ENCODE data around the gene MEGF9. TPM values are rescaled to one million over a fixed set of nuclear protein-coding genes. Genes with fewer than 3 reads are reported as not detected.
"Not testable (repeated sequence)": the region's sequence is repeated elsewhere in the genome, so short reads cannot be mapped to it uniquely, and the experiment has no call there.

Gene MEGF9
- total RNA-seq, 1 experiment from 2014 or later, result 4.6 TPM

DNA sequence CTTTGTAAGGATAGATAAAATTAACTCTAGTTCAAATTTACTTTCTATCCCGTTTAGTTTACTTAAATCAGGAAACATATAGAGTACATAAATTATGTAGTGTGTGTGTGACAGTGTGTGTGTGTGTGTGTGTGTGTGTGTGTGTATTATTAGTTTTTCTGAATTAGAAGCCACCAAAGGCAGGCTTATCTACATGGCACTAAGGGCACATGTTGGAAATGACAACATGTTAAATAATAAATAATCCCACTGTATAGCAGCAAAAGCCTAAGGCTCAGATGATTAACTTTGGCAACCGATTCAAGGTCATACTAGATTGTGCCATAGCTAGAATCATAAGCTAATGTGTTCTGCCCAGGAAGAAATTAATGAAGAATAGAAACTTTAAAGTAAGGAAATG lies 54.6 kb downstream of the MEGF9 start:
- no peak for DNase-seq (ENCODE audit: low read depth)

DNA sequence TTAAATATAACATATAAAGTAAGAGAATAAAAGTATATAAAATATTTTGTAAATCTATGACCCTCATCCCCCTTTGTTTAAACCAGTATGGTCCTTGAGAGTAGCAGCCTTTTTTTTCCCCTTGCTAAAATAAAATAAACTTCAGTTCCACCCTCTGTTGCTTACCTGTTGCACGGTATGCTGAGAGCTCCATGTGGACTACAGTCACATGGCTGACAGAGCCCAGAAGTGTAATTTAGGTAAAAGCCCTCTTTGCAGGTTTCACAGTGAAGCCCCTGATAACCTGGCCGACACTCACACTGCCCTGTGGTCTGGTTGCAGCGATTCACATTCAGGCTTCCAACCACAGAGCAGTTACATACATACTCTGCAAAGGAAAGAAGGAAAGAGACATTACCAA lies 55.1 kb downstream of the MEGF9 start:
- no peak for DNase-seq (ENCODE audit: low read depth)

DNA sequence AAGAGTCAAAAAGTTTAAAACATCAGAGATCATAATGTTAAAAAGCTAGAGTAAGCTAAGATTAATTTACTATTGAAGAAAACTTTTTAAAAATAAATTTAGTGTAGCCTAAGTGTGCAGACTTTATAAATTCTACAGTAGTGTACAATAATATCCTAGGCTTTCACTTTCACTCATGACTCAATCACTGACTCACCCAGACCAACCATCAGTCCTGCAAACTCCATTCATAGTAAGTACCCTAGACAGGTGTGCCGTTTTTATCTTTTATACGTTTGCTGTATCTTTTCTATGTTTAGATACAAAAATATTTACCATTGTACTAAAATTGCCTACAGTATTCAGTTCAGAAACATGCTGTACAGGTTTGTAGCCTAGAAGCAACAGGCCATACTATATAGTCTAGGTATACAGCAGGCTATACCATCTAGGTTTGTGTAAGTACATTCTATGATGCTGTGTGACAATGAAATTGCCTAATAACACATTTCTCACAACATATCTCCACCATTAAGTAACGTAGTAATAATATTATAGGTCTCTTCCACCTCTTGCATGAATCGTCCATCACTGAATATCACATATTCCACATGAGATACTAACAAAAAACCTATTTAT lies 59.2 kb downstream of the MEGF9 start:
- peak; percentile 74 for DNase-seq (ENCODE audit: low read depth)

DNA sequence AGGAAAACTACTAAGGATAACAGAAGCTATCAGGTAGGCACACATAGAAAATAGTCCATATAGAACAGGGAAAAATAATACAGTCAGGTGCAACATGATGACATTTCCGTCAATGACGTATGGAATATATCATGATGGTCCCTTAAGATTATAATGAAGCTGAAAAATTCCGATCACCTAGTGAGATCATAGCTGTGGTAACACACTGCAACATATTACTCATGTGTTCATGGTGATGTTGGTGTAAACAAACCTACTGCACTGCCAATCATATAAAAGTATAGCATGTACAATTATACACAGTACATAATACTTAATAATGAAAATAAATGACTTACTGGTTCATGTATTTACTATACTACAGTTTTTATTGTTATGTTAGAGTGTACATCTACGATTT lies 60.0 kb downstream of the MEGF9 start:
- DNase-seq (ENCODE audit: low read depth), result no peak

DNA sequence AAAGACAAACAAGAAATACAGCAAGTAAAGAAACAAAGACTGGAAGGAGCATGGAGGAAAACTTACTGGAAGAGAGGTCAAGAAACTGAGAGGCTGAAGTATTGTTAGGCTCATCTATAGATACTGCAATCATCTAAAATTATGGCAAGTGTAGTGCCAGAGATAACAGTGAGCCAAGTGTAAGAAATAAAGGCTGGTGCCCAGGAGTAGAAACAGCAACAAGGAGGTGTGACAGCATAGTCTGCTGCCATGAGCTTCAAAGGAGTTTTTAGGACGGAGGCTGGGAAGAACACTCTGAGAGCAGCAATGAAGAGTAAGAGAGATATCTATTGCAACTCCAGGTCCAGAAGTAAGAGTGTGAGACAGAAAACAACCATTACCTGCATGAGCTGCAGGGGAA lies 60.5 kb downstream of the MEGF9 start:
- DNase-seq (ENCODE audit: low read depth), result no peak

DNA sequence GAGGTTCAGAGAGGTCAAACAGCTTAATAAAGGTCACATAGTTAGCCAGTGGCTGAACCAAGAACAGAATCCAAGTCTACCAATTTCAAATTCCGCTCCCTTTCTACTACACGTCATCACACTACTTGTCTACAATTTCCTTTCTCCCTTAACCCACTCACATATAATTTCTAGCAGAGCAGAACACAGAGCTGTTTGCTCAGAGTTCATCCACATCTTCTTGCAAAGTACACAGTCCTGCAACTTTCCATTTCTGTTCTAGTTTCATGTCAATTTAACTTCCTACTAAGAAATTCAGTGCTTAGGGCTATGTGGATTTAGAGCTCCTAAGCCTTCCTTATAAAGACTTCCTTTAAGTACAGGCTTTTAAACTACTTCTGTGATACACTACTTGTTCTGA lies 61.3 kb downstream of the MEGF9 start:
- no peak for DNase-seq (ENCODE audit: low read depth)

DNA sequence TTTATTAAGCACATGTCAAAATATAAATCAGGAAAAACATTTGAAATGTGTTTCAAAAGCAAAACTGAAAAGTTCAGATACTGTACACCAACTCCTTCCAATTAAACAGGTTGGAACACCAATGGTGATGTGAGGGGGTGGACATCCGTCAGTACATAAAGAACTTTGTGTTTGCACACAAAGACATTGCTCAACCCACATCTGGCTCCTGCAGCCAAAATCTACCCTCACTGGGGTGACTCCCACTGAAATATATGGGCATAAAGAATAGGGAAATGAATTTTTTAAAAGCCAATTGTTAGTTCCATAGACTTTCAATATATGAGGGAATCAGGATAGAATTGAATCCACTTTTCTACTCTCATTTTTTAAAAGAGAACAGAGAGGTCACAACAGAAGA lies 63.9 kb downstream of the MEGF9 start:
- no peak for DNase-seq (ENCODE audit: low read depth)

DNA sequence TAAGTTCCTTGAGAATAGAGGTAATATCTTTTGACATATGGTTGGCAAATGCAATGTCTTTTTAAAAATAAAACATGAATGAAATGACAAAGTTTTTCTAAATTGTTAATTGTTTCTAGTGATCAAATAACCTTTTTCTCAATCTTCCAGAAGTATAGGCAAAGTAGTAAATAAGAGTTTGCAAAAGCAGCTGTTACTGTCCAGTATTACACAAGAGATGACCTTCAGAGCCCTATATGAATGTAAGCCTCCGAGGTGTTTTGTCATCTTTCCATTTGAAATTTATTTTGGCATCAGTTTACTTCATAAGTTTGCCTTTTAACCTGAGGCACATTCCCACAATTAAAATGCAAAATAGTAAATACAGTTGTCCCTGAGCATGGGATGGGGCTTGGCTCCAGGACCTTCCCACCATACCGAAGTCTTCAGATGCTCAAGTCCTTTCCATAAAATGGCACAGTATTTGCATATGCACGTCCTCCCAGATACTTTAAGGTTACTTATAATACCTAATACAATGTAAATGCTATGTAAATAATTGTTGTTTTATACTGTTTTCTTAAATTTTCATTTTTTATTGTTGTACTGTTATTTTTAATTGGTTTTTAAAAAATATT lies 65.6 kb downstream of the MEGF9 start:
- DNase-seq (ENCODE audit: low read depth), result no peak

DNA sequence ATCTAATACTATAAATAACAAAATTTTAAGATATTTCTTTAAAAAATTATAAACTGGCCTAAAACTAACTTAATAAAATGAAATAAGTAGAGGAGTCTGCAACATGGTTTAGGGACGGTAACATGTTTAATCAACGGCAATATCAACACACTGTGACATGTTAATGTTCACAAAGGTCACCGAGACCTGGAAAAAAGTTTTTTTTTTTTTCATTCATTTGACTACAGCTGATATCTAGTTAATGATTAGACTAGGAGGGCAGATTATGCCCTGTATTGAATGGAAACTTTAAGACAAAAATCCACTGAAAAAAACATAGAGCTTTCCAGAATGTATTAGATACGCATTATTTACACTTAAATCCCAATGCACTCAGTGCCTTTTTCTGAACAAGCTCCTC lies 67.3 kb downstream of the MEGF9 start:
- no peak for DNase-seq (ENCODE audit: low read depth)

DNA sequence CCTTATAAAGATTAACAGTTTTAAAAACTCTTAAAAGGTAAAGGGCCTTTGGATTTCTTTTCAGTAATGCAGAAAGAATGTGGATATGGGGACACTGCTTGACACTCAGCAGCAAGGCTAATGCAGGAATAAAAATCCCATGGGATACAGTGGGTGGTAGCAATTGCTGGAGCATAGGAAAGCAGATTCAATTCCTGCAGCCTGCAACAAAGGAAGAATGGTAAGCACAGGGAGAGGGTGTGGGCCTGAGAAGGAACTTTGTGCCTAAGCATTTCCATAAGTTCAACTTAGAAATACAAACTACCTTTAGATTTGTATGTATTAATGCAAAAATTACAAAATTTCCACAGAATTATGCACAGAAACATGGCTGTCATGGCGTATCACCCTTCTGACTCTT lies 68.5 kb downstream of the MEGF9 start:
- DNase-seq (ENCODE audit: low read depth), result no peak

DNA sequence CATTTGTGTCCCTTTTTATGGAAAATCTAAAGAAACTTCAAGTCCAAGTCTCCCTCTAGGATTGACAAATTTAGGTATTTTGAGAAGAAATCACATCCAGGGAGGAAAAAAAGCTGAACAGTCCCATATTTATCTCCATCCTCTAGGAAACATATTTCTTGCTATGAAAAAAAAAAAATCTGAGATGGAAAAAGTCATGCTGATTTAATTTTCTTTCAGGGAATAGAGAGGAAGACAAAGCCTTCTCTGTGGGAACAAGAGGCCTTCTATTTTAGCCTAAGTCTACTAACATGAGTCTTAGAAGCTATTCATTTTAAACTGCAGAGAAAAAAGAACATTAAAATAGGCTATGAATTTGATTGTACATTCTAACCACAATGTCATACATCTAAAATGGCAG lies 71.2 kb downstream of the MEGF9 start:
- DNase-seq (ENCODE audit: low read depth), result no peak

DNA sequence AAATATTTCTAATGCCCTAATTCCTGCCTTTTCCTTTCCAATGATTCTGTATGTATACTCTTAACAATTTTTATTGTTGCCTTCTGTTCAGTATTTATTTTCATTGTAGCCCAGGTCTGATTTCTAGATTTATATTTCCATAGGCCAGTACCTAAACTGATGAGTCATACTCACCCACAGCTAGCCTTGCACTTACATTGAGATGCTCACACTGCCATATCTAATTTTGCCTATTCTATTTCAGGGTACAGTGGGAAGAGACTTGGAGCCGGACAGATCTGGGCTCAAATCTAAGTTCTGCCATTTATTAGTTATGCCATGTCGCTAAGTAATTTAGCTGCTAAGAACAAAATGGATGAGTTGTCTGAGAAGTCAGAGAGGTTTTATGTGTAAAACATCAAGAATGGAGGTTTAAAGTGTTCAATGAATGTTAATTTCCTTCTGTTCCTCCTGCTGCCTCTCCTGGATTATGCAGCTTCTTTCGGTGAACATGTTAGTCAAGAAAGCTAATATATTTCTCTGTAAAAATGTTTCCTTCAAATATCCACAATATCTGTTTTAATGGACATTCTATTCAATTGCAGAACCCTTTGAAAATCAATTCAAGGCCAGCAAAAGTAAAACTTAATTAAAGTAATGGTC lies 72.0 kb downstream of the MEGF9 start:
- peak; percentile 32 for DNase-seq (ENCODE audit: low read depth)

DNA sequence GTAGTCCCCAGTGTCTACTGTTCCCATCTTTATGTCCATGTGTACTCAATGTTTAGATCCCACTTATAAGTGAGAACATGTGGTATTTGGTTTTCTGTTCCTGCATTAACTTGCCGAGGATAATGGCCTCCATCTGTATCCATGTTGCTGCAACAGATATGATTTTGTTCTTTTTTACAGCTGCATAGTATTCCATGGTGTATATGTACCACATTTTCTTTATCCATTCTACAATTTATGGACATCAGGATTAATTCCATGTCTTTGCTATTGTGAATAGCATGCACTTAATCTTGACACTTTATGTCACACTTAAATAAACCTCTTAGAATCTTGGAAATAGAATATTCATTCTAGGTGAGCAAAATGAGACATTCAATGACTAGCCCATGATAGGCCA lies 73.4 kb downstream of the MEGF9 start:
- DNase-seq (ENCODE audit: low read depth), result not testable (repeated sequence)

DNA sequence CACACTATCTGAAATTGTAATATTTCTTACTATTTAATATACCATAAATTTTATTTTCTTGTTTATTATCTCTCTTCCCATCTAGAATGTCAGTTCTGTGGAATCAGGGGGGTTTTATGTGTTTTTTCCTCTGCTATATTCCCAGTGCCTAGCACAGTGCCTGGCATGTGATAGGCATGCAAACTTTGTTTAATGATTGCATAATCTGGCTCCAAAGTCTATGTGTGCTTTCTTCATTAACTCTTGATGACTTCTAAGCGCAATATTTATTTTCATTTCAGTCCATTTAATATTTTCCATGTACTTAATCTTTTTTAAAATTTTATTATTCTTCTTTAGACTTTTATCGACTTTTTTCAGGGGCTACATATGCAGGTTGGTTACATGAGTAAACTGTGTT lies 73.9 kb downstream of the MEGF9 start:
- no peak for DNase-seq (ENCODE audit: low read depth)

DNA sequence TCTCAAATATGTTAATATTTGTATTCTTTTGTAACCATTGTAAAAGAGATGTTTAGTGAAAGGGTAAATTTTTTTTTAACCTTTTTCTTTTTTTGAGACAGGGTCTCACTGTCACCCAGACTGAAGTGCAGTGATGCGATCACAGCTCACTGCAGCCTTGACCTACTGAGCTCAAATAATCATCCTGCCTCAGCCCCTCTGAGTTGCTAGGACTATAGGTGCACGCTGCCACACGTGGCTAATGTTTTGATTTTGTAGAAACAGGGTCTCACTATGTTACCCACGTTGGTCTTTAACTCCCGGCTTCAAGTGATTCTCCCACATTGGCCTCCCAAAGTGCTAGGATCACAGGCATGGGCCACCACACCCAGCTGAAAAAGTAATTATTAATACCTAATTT lies 76.4 kb downstream of the MEGF9 start:
- DNase-seq (ENCODE audit: low read depth), result no peak

DNA sequence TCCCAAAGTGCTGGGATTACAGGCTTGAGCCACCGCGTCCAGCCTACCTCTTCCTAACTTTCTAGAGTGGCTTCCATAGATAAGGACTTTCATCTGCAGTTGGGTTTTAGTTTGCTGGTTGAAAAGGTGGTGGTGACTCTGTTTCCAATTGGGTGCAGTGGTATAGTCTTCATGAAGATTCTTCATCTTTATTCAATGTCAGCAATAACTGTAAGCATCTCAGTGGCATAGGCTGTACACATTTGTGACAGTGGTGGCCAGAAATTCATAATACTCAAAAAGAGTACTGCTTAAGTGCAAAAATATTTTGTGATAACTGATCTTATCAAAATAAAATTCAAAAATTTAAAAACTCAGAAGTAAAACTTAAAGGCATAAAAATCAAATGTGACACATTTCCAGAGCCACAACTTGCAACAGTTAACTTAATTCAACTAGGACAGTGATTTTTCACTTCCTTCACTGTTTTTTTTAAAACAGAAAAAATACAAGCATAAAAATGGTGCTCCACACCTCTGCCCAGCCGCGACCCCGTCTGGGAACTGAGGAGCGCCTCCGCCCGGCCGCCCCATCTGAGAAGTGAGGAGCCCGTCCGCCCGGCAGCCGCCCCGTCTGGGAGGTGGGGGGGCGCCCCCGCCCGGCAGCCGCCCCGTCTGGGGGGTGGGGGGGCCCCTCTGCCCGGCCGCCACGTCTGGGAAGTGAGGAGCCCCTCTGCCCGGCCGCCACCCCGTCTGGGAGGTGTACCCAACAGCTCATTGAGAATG lies 77.9 kb downstream of the MEGF9 start:
- DNase-seq (ENCODE audit: low read depth), result no peak

DNA sequence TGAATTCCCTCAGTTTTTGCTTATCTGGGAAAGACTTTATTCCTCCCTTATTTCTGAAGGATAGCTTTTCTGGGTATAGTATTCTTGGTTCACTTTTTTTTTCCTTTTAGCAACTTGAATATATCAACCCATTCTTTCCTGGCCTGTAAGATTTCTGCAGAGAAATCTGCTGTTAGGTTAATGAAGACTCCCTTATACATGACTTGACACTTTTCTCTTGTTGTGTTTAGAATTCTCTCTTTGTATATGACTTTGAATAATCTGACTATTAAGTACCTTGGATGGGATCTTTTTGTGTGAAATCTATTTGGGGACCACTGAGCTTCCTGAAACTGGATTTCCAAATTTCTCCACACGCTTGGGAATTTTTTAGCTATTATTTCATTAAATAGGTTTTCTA lies 79.3 kb downstream of the MEGF9 start:
- no peak for DNase-seq (ENCODE audit: low read depth)

DNA sequence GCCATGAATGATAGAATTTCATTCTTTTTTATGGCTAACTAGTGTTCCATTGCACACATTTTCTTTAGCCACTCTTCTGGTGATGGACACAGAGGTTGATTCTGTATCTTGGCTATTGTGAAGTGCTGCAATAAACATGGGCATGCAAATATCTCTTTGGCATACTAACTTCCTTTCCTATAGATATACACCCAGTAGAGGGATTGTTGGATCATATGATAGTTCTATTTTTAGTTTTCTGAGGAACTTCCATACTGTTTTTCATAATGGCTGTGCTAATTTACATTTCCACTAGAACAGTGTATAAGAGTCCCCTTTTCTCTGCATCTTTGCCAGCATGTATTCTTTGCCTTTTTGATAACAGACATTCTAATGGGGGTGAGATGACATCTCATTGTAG lies 83.9 kb downstream of the MEGF9 start:
- DNase-seq (ENCODE audit: low read depth), result no peak

DNA sequence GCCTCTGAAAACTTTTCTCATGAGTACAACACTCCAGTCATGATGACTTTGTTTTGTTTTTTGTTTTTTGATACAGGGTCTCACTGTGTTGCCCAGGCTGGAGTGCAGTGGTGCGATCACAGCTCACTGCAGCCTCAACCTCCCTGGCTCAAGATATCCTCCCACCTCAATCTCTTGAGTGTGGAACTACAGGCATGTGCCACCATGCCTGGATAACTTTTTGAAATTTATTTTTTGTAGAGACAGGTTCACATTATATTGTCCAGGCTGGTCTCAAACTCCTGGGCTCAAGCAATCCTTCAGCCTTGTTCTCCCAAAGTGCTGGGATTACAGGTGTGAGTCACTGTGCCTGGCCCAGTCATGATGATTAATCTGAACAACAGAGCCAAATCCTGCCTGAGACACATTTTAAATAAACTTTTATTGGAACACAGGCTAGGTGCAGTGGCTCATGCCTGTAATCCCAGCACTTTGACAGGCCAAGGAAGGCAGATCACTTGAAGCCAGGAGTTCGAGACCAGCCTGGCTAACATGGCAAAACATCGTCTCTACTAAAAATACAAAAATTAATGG lies 85.3 kb downstream of the MEGF9 start:
- peak; percentile 88 for DNase-seq (ENCODE audit: low read depth)

DNA sequence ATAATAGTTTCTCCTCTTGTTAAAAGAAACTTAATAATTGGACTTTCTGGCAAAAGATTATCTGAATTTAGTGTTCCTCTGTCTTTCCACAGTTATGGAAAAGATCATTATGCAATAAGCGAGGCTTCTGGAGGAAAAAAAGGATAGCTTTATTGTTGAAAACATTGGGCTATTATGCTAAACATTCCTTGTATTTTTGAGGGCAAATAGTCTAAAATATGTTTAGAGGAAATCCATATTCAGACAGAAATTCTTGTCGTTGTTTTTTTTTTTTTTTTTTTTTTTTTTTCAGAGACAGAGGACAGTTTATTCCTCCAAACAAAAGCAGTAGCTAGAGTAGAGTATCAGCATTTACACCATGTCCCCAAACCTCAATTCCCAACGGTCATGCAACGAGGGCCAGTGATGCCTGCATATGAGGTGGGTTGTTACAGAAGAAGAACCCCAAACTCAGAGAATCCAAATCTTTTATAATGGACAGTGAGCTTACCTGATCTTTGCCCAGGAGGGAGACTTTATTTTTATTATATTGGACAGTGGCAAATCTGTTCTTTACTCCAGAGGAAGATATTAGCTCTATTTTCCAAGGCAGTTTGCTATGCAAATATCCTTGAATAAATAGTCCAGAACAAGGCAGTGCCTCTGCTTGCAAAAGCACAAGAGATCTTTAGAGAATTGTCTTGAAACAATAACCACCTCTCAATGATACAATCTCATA lies 85.9 kb downstream of the MEGF9 start:
- DNase-seq (ENCODE audit: low read depth), result no peak

DNA sequence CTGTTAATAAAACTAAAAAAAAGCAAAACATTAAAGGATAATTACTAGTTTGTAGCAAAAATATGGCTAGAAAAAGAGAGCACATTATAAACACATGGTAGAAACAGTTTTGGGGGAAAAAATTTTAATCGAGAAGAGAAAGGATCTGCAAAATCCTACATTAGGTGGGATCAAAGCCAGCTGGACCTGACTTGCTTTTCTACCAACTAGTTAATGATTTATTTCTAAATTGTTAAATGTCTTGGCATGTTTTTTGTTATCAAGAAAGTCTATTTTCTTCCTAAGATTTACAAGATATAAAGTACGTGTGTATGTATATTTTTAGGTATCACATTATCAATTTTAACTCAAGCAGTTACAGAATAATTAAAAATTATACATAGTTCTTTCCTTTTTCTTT lies 87.2 kb downstream of the MEGF9 start:
- DNase-seq (ENCODE audit: low read depth), result no peak

Measured in HT1080 (cell line).